ENCODE data around the gene ABCG1.

Gene ABCG1

DNA sequence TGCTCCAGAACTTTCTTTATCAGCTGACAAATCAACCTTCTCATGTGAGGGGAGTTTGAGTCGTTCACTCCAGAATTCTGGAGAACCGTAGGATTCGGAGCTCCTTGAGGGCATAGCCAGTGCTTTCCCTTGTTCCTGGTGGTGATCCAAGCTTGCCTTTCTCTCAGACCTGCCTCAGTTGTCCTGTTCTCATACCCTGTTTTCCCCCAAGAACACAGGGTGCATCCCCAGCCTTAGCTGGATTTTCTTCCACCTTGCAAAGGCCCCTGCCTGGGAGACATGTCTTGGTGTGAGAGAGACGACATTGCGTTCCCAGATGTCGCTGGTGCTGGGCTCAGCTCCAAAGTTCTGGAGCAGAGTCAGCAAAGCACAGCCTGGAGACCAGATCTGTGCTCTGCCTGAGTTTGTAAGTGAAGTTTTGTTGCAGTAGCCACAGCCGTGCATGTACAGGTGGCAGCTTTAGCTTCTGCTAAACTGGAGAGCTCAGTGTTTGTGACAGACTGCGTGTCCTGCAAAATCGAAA lies 40.0 kb downstream of the ABCG1 start:
- no peak for DNase-seq (ENCODE audit: low read depth)
- H3K4me3 ChIP-seq (ENCODE audit: low read depth, low read length), result no peak overlapping the region
- in situ Hi-C loops (cut with HindIII; ENCODE audit: low sequenced_read_pairs), result no loop called here
- no peak for TF ChIP-seq CTCF (IDR thresholded peaks at IDR 0.05; ENCODE audit: low read depth, low read length, missing control alignments)

- no peak overlapping the region for H3K4me3 ChIP-seq (ENCODE audit: low read depth, low read length)
- no peak for DNase-seq (ENCODE audit: low read depth)
- in situ Hi-C loops (cut with HindIII; ENCODE audit: low sequenced_read_pairs), result no loop called here
- TF ChIP-seq CTCF (IDR thresholded peaks at IDR 0.05; ENCODE audit: low read depth, low read length, missing control alignments), result no peak
These were observed 41.2 kb downstream of the ABCG1 start for GRCh38 chr21:42260121-42260520.

- DNase-seq (ENCODE audit: low read depth), result no peak
- in situ Hi-C loops (cut with HindIII; ENCODE audit: low sequenced_read_pairs), result no loop called here
- H3K4me3 ChIP-seq (ENCODE audit: low read depth, low read length), result no peak overlapping the region
- TF ChIP-seq CTCF (IDR thresholded peaks at IDR 0.05; ENCODE audit: low read depth, low read length, missing control alignments), result no peak
These were observed 42.9 kb downstream of the ABCG1 start for GRCh38 chr21:42261829-42262200.

DNA sequence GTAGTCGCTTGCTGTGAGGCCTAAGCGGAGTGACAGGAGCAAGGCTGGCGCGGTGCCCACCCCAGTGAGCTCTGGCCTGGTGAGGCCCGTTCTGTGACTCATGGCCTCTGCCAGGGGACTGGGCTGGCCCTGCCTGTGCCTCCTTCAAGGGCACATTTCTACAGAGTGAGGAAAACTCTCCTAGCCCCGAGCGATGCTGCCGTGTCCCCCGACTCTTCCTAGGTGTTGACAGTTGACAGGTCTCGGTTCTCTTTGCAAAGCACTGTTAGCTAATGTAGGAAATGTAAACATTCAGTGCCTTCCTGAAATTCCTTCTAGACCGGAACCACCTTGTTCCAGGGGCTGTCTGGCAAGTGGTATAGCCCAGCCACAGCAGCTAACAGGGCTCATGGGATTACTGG lies 43.9 kb downstream of the ABCG1 start:
- TF ChIP-seq CTCF (IDR thresholded peaks at IDR 0.05; ENCODE audit: low read depth, low read length, missing control alignments), result no peak
- in situ Hi-C loops (cut with HindIII; ENCODE audit: low sequenced_read_pairs), result no loop called here
- H3K4me3 ChIP-seq (ENCODE audit: low read depth, low read length), result no peak overlapping the region
- DNase-seq (ENCODE audit: low read depth), result no peak

DNA sequence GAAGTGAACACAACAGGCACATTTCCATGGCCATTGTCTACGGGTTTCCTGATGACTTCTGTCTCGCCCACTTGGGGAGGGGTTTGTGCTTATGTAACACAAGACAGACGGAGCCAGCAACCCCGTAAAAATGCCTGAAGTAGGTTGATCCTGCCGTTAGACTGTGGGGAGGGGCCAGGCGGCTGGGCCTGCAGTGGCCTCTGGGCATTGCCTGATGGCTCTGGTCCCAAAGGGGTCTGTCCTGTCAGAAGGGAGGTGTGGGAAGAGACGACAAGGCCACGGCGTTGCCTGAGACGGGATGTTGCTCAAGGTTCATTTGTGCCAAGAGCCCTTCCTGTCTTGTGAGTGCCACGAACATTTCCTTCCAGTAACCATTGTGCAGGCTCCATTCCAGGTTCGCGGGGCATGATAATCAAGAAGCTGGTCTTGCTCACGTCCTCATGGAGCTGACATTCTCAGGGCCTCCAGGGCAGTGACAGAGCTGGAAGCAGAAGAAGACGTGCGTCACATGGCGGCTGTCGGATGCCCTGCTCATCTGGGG lies 44.7 kb downstream of the ABCG1 start:
- no peak for DNase-seq (ENCODE audit: low read depth)
- no peak for TF ChIP-seq CTCF (IDR thresholded peaks at IDR 0.05; ENCODE audit: low read depth, low read length, missing control alignments)
- H3K4me3 ChIP-seq (ENCODE audit: low read depth, low read length), result no peak overlapping the region
- in situ Hi-C loops (cut with HindIII; ENCODE audit: low sequenced_read_pairs), result no loop called here

DNA sequence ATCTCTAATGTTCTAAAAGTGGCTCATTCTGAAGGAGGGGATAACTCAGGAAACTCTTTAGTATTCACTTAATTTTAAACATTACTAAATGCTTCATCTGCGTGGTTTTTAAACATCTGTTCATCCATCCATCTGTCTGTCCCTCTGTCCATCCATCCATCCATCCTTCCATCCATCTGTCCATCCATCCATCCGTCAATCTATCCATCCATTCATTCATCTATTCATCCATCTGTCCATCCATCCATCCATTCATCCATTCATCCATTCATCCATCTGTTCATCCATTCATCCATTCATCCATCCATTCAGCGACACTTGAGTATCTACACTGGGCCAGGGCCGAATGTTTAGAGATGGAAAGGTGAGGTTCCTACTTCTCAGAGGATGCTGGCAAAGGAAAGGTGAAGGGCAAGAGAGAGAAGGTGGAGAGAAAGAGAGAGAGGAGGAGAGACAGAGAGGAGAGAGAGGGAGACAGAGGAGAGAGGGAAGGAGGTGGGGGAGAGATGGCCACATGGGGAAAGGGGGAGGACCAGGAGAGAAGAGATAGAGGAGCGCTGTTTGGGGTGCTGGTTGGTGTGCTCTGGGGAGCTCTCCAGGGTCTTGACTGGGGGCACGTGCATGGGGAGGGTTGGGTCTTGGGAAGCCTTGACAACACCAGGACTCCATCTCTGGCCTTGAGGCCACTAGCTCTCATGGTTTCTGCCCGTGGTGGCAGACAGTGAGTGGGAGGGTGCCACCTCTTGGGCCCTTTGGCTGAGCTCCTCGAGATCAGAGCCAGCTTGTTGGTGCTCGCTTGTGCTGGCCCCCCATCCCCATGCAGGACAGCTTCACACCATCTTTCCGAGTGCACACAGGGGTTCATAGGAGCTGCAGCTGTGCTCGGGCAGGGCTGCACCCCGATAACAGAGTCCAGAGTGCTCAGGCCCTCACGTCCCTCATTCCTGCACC lies 45.6 kb downstream of the ABCG1 start:
- TF ChIP-seq CTCF (IDR thresholded peaks at IDR 0.05; ENCODE audit: low read depth, low read length, missing control alignments), result no peak
- no peak overlapping the region for H3K4me3 ChIP-seq (ENCODE audit: low read depth, low read length)
- DNase-seq (ENCODE audit: low read depth), result no peak
- in situ Hi-C loops (cut with HindIII; ENCODE audit: low sequenced_read_pairs), result no loop called here
